Astrocyte (in vitro differentiated cells and primary cell): ENCODE results near the gene PTPN3. TPM values are rescaled to one million over a fixed set of nuclear protein-coding genes. Genes with fewer than 3 reads are reported as not detected.

Experiments
- DNase-seq: peaks from one replicate; pipeline ENCODE4 v3.0.0-alpha.2; 2010; ENCODE audit warnings: low read depth
- FAIRE-seq: peaks from 2 replicates; lab custom pipeline; 2011; peaks lifted over from hg19 to GRCh38; lab: Jason Lieb, UNC
- H2AFZ ChIP-seq: 2 replicates; pipeline ENCODE4 v1.6.0; 2012; ENCODE audit warnings: low read depth, low read length, inconsistent platforms
- H3K27ac ChIP-seq: 2 replicates; pipeline ENCODE4 v1.5.1; 2011; ENCODE audit warnings: low read depth, low read length, inconsistent platforms
- H3K27me3 ChIP-seq: 2 replicates; pipeline ENCODE4 v1.6.0; 2011; ENCODE audit warnings: low read length, inconsistent platforms; ENCODE audit not compliant: insufficient read depth
- H3K36me3 ChIP-seq: 2 replicates; pipeline ENCODE4 v1.5.1; 2011; ENCODE audit warnings: low read length, inconsistent platforms; ENCODE audit not compliant: insufficient read depth
- H3K4me1 ChIP-seq: 2 replicates; pipeline ENCODE4 v1.5.1; 2011; ENCODE audit warnings: low read length, inconsistent platforms; ENCODE audit not compliant: insufficient read depth
- H3K4me2 ChIP-seq: 2 replicates; pipeline ENCODE4 v1.6.0; 2012; ENCODE audit warnings: low read length, inconsistent platforms
- H3K4me3 ChIP-seq: 2 replicates; pipeline ENCODE4 v1.5.1; 2011; ENCODE audit warnings: low read depth, mild to moderate bottlenecking, low read length, inconsistent platforms; ENCODE audit not compliant: insufficient read depth
- H3K79me2 ChIP-seq: 2 replicates; pipeline ENCODE4 v1.6.0; 2012; ENCODE audit warnings: mild to moderate bottlenecking, low read length, inconsistent platforms; ENCODE audit not compliant: insufficient read depth
- H3K9ac ChIP-seq: 2 replicates; pipeline ENCODE4 v1.6.0; 2012; ENCODE audit warnings: mild to moderate bottlenecking, low read length, inconsistent platforms
- H3K9me3 ChIP-seq: 2 replicates; pipeline ENCODE4 v1.5.1; 2012; ENCODE audit warnings: low read depth, mild to moderate bottlenecking, low read length, inconsistent platforms; ENCODE audit not compliant: insufficient read depth
- H4K20me1 ChIP-seq: 2 replicates; pipeline ENCODE4 v1.6.0; 2012; ENCODE audit warnings: low read length, inconsistent platforms; ENCODE audit not compliant: insufficient read depth
- H3K27ac Mint-ChIP-seq: one replicate; pipeline ENCODE4 v1.8.0; 2021; ENCODE audit warnings: mild to moderate bottlenecking, mixed read lengths; ENCODE audit not compliant: unreplicated experiment
- H3K27me3 Mint-ChIP-seq: one replicate; pipeline ENCODE4 v1.8.0; 2021; ENCODE audit warnings: low read depth, mixed read lengths; ENCODE audit not compliant: unreplicated experiment
- H3K36me3 Mint-ChIP-seq: one replicate; pipeline ENCODE4 v1.8.0; 2021; ENCODE audit warnings: low read depth, mixed read lengths; ENCODE audit not compliant: unreplicated experiment
- H3K4me1 Mint-ChIP-seq: one replicate; pipeline ENCODE4 v1.8.0; 2021; ENCODE audit warnings: low read depth, mixed read lengths; ENCODE audit not compliant: unreplicated experiment
- H3K4me3 Mint-ChIP-seq: one replicate; pipeline ENCODE4 v1.8.0; 2021; ENCODE audit warnings: mild to moderate bottlenecking, moderate library complexity, mixed read lengths; ENCODE audit not compliant: unreplicated experiment
- H3K9me3 Mint-ChIP-seq: one replicate; pipeline ENCODE4 v1.8.0; 2021; ENCODE audit warnings: mild to moderate bottlenecking, mixed read lengths; ENCODE audit not compliant: unreplicated experiment
- EZH2 ChIP-seq: IDR thresholded peaks from 2 replicates; pipeline ENCODE4 v1.6.1; 2012; ENCODE audit warnings: mild to moderate bottlenecking, low read length, inconsistent platforms; ENCODE audit not compliant: insufficient read depth
- total RNA-seq: library from RNA; stranded (reverse); gene quantifications from 2 replicates; pipeline ENCODE4 v1.2.1, GENCODE V29; 2021
- TF ChIP-seq, protein P1 (sequence below): IDR thresholded peaks from 2 replicates; pipeline ENCODE4 v1.5.1; 2011; ENCODE audit warnings: low read depth, mild to moderate bottlenecking, inconsistent platforms, low read length, moderate library complexity; ENCODE audit not compliant: insufficient read depth

PTPN3 gene
- total RNA-seq, 1 donor from 2014 or later, result 1.1 TPM

DNA sequence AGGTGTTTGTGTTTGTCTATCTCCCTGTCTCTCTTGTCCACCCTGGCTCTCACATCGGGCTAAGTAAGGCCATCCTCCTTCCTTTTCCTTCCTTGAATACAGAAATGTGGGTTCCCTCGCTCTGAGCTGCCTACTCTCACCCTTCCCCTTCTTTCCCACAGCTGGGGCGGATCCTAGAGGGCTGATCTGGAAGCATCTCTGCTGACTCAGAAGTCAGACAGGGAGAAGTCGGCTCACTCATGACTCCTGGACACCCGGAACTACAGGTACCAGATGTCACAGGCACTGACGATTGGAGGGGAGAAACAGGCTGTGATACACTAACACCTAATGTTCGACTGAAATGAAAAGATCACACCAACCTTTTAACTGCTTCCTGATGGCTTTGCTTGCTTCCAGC is 41.3 kb downstream of the PTPN3 start:
- Mint-ChIP-seq H3K36me3 (no peaks in the 10 kb centered on the region), H3K27me3 (peaks cover 10% of the 10 kb centered on the region), H3K4me3 (no peak overlapping the region), H3K4me1 (peaks cover 12% of the 10 kb centered on the region), H3K27ac (peak overlapping the region; percentile 50), H3K9me3 (no peaks in the 10 kb centered on the region)
- TF ChIP-seq, protein P1, sequence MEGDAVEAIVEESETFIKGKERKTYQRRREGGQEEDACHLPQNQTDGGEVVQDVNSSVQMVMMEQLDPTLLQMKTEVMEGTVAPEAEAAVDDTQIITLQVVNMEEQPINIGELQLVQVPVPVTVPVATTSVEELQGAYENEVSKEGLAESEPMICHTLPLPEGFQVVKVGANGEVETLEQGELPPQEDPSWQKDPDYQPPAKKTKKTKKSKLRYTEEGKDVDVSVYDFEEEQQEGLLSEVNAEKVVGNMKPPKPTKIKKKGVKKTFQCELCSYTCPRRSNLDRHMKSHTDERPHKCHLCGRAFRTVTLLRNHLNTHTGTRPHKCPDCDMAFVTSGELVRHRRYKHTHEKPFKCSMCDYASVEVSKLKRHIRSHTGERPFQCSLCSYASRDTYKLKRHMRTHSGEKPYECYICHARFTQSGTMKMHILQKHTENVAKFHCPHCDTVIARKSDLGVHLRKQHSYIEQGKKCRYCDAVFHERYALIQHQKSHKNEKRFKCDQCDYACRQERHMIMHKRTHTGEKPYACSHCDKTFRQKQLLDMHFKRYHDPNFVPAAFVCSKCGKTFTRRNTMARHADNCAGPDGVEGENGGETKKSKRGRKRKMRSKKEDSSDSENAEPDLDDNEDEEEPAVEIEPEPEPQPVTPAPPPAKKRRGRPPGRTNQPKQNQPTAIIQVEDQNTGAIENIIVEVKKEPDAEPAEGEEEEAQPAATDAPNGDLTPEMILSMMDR, result no peak
- no peak for TF ChIP-seq EZH2
- Histone ChIP-seq H3K4me3 (no peak overlapping the region), H3K9me3 (no peaks in the 10 kb centered on the region), H3K4me2 (no peak overlapping the region), H3K9ac (no peak overlapping the region), H3K36me3 (no peaks in the 10 kb centered on the region), H2AFZ (no peak overlapping the region), H4K20me1 (no peaks in the 10 kb centered on the region), H3K27ac (no peak overlapping the region), H3K79me2 (no peaks in the 10 kb centered on the region), H3K27me3 (no peaks in the 10 kb centered on the region), H3K4me1 (no peaks in the 10 kb centered on the region)
- FAIRE-seq, result no peak
- no peak for DNase-seq

DNA sequence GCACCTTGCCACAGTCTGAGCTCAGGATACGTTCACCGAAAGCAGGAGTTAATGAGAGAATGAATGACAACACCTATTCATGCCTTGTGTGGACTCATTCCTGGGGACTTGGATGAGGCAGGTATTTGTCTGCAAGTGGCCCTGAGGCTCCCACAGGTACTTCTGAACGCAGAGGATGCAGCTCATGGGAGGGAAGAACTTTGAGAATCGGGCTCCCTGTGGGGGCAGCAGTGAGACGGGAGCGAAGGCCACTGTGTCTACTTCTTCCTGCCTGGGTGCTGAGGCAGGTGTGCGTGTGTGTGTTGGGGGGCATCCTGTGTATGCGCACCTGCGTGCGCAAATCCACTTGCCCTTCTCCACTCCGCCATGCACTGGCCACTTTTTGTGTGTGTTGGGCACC is 42.2 kb downstream of the PTPN3 start:
- H3K36me3 Mint-ChIP-seq, result no peaks in the 10 kb centered on the region
- peaks cover 12% of the 10 kb centered on the region for H3K4me1 Mint-ChIP-seq
- TF ChIP-seq, protein P1, result no peak
- no peak for TF ChIP-seq EZH2
- H3K27me3 Mint-ChIP-seq, result peaks cover 10% of the 10 kb centered on the region
- no peaks in the 10 kb centered on the region for H3K36me3 ChIP-seq
- no peaks in the 10 kb centered on the region for H4K20me1 ChIP-seq
- H3K9ac ChIP-seq, result no peak overlapping the region
- no peak overlapping the region for H3K4me3 ChIP-seq
- no peak overlapping the region for H2AFZ ChIP-seq
- no peak overlapping the region for H3K4me2 ChIP-seq
- H3K4me3 Mint-ChIP-seq, result no peak overlapping the region
- H3K9me3 Mint-ChIP-seq, result no peaks in the 10 kb centered on the region
- no peaks in the 10 kb centered on the region for H3K27me3 ChIP-seq
- no peak for FAIRE-seq
- no peaks in the 10 kb centered on the region for H3K79me2 ChIP-seq
- no peaks in the 10 kb centered on the region for H3K4me1 ChIP-seq
- no peak overlapping the region for H3K27ac ChIP-seq
- H3K9me3 ChIP-seq, result no peaks in the 10 kb centered on the region
- no peak overlapping the region for H3K27ac Mint-ChIP-seq
- DNase-seq, result no peak

DNA sequence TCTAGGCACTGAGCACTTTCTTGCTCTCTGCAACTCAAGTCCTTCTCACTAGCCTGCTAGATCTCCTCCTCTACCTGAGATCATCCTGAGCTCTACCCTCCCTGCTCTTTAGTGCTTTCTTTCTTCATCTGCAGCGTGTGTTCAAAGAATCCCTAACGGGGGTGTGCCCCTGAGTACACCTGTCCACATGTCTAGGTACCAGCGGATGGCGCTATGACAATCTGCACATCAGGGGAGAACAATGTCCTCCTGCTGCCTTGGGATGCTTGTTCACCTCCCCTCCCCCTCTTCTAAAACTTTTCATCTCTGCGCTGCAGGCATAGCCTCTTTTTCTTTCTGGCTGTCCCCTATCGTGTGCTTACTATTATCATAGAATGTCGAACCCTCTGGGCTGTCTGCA is 42.7 kb downstream of the PTPN3 start:
- Histone ChIP-seq H3K9ac (no peak overlapping the region), H3K4me1 (no peaks in the 10 kb centered on the region), H3K79me2 (no peaks in the 10 kb centered on the region), H3K27ac (no peak overlapping the region), H3K36me3 (no peaks in the 10 kb centered on the region), H3K9me3 (no peaks in the 10 kb centered on the region), H3K4me3 (no peak overlapping the region), H2AFZ (no peak overlapping the region), H3K4me2 (no peak overlapping the region), H4K20me1 (no peaks in the 10 kb centered on the region), H3K27me3 (no peaks in the 10 kb centered on the region)
- FAIRE-seq (no peak), DNase-seq (no peak)
- H3K4me3 Mint-ChIP-seq, result no peak overlapping the region
- peaks cover 12% of the 10 kb centered on the region for H3K4me1 Mint-ChIP-seq
- H3K27ac Mint-ChIP-seq, result peak overlapping the region; percentile 14
- no peaks in the 10 kb centered on the region for H3K36me3 Mint-ChIP-seq
- no peaks in the 10 kb centered on the region for H3K9me3 Mint-ChIP-seq
- H3K27me3 Mint-ChIP-seq, result peaks cover 8% of the 10 kb centered on the region
- TF ChIP-seq, protein P1, result no peak
- no peak for TF ChIP-seq EZH2
